Uterus (tissue), 2 donors: ENCODE results near the gene STT3B.

ENCODE experiments used
- CTCF ChIP-seq, 4 experiments: fragments of 200-600 bp in 2 of 4; fragments of 450-650 bp in 2 of 4; sonication (generic) in 2 of 4; IDR thresholded peaks; one replicate each; pipeline ENCODE4 v1.5.1; 2016 to 2019; ENCODE audit warnings: antibody characterized with exemption in 4 of 4, mild to moderate bottlenecking in 2 of 4, moderate library complexity in 1 of 4
- POLR2A ChIP-seq, 2 donors: fragments of 450-650 bp; IDR thresholded peaks; one replicate each; pipeline ENCODE4 v1.6.1; 2016; ENCODE audit warnings: antibody characterized with exemption in 2 of 2, mild to moderate bottlenecking in 1 of 2, moderate library complexity in 1 of 2

GRCh38 chr3:31581660-31582059 is 48.9 kb downstream of the STT3B start:
- TF ChIP-seq CTCF (IDR thresholded peaks at IDR 0.05) (no peak), POLR2A (IDR thresholded peaks at IDR 0.05) (no peak)
